Measurements from ENCODE around the gene KCNG2.

The KCNG2 gene

GRCh38 chr18:79924814-79925731 is 127.3 kb downstream of the KCNG2 start:
- DNase-seq = no peak
- in situ Hi-C loops (cut with MboI; ENCODE audit: low pct_unique_long_range_greater_than_20kb, low sequenced_read_pairs) = no loop called here

- in situ Hi-C loops (cut with MboI; ENCODE audit: low pct_unique_long_range_greater_than_20kb, low sequenced_read_pairs) = no loop called here
Observed at GRCh38 chr18:79926306-79926705, 128.6 kb downstream of the KCNG2 start.

GRCh38 chr18:79926715-79927606 is 129.2 kb downstream of the KCNG2 start:
- DNase-seq = no peak
- in situ Hi-C loops (cut with MboI; ENCODE audit: low pct_unique_long_range_greater_than_20kb, low sequenced_read_pairs) = no loop called here

More at GRCh38 chr18:79926306-79926705, 128.6 kb downstream of the KCNG2 start:
- DNase-seq = no peak

- in situ Hi-C loops (cut with MboI; ENCODE audit: low pct_unique_long_range_greater_than_20kb, low sequenced_read_pairs) = no loop called here
- no peak for DNase-seq
Observed at GRCh38 chr18:79927607-79928562, 130.1 kb downstream of the KCNG2 start.

- no peak for DNase-seq
- in situ Hi-C loops (cut with MboI; ENCODE audit: low pct_unique_long_range_greater_than_20kb, low sequenced_read_pairs) = no loop called here
Observed at GRCh38 chr18:79928563-79928960, 130.8 kb downstream of the KCNG2 start.

GRCh38 chr18:79930020-79930642 is 132.4 kb downstream of the KCNG2 start:
- in situ Hi-C loops (cut with MboI; ENCODE audit: low pct_unique_long_range_greater_than_20kb, low sequenced_read_pairs) = no loop called here
- DNase-seq = peak; percentile 15

- no peak for DNase-seq
- in situ Hi-C loops (cut with MboI; ENCODE audit: low pct_unique_long_range_greater_than_20kb, low sequenced_read_pairs) = no loop called here
Observed at GRCh38 chr18:79931475-79931874, 133.7 kb downstream of the KCNG2 start.

GRCh38 chr18:79932907-79933306 is 135.2 kb downstream of the KCNG2 start:
- in situ Hi-C loops (cut with MboI; ENCODE audit: low pct_unique_long_range_greater_than_20kb, low sequenced_read_pairs) = no loop called here
- peak; percentile 21 for DNase-seq

GRCh38 chr18:79933765-79934164 is 136.0 kb downstream of the KCNG2 start:
- DNase-seq = peak; percentile 97
- in situ Hi-C loops (cut with MboI; ENCODE audit: low pct_unique_long_range_greater_than_20kb, low sequenced_read_pairs) = no loop called here

- in situ Hi-C loops (cut with MboI; ENCODE audit: low pct_unique_long_range_greater_than_20kb, low sequenced_read_pairs) = no loop called here
- DNase-seq = peak; percentile 88
Observed at GRCh38 chr18:79934311-79935097, 136.8 kb downstream of the KCNG2 start.

GRCh38 chr18:79935098-79935480 is 137.4 kb downstream of the KCNG2 start:
- in situ Hi-C loops (cut with MboI; ENCODE audit: low pct_unique_long_range_greater_than_20kb, low sequenced_read_pairs) = no loop called here
- no peak for DNase-seq

GRCh38 chr18:79935499-79935898 is 137.8 kb downstream of the KCNG2 start:
- in situ Hi-C loops (cut with MboI; ENCODE audit: low pct_unique_long_range_greater_than_20kb, low sequenced_read_pairs) = no loop called here

GRCh38 chr18:79935925-79936324 is 138.2 kb downstream of the KCNG2 start:
- no peak for DNase-seq
- in situ Hi-C loops (cut with MboI; ENCODE audit: low pct_unique_long_range_greater_than_20kb, low sequenced_read_pairs) = no loop called here

More at GRCh38 chr18:79935499-79935898, 137.8 kb downstream of the KCNG2 start:
- no peak for DNase-seq

GRCh38 chr18:79936641-79937040 is 138.9 kb downstream of the KCNG2 start:
- DNase-seq = no peak
- in situ Hi-C loops (cut with MboI; ENCODE audit: low pct_unique_long_range_greater_than_20kb, low sequenced_read_pairs) = no loop called here

GRCh38 chr18:79937103-79937860 is 139.5 kb downstream of the KCNG2 start:
- DNase-seq = no peak
- in situ Hi-C loops (cut with MboI; ENCODE audit: low pct_unique_long_range_greater_than_20kb, low sequenced_read_pairs) = no loop called here

GRCh38 chr18:79938196-79938595 is 140.5 kb downstream of the KCNG2 start:
- in situ Hi-C loops (cut with MboI; ENCODE audit: low pct_unique_long_range_greater_than_20kb, low sequenced_read_pairs) = no loop called here
- no peak for DNase-seq

- DNase-seq = no peak
- in situ Hi-C loops (cut with MboI; ENCODE audit: low pct_unique_long_range_greater_than_20kb, low sequenced_read_pairs) = no loop called here
Observed at GRCh38 chr18:79939096-79939495, 141.4 kb downstream of the KCNG2 start.
